ENCODE results near the gene USP38. TPM values are rescaled to one million over a fixed set of nuclear protein-coding genes. Genes with fewer than 3 reads are reported as not detected.

The USP38 gene
- total and polyA plus RNA-seq, 11 donors: 3.8 to 29.7 (median 20.4) TPM

GRCh38 chr4:143203577-143203976 is 18.9 kb downstream of the USP38 start:
- H3K9me3 ChIP-seq: no peaks in the 10 kb centered on the region
- intact Hi-C loops (cut with DNase I): loop anchor here in 6 of 10 donors (2.0 to 10.0 kb wide), 3 partner anchors 279 to 1979 kb away; partner anchors contain the start of gene ZNF330 (in 1 of the 6)
- DNase-seq: no peak
- peaks cover 0 to 10% (median 4%) of the 10 kb centered on the region in 12 donors for H3K4me1 ChIP-seq
- WGBS, 4 donors: 91 to 98% (median 94%) methylated on average over 1 of the region's 1 CpG
- H3K27ac ChIP-seq: no peak overlapping the region
- TF ChIP-seq POLR2A (IDR thresholded peaks at IDR 0.05) (no peak), CTCF (IDR thresholded peaks at IDR 0.05) (no peak)
- ATAC-seq: no peak
- no peaks in the 10 kb centered on the region for H3K27me3 ChIP-seq
- no peak overlapping the region for H3K4me3 ChIP-seq
- peaks cover 0 to 88% (median 74%) of the 10 kb centered on the region in 9 donors for H3K36me3 ChIP-seq

- WGBS, 4 donors: 3 to 10% (median 7%) methylated on average over 1 of the region's 1 CpG
- Histone ChIP-seq H3K27ac (no peak overlapping the region), H3K9me3 (no peaks in the 10 kb centered on the region), H3K27me3 (no peaks in the 10 kb centered on the region), H3K4me1 (peaks cover 0 to 10% (median 4%) of the 10 kb centered on the region in 12 donors), H3K4me3 (no peak overlapping the region), H3K36me3 (peaks cover 0 to 86% (median 74%) of the 10 kb centered on the region in 9 donors)
- intact Hi-C loops (cut with DNase I): loop anchor here in 9 of 10 donors (2.0 to 10.0 kb wide), 6 partner anchors 85 to 1983 kb away; partner anchors contain the start of genes GAB1 (in 6 of the 9) and ZNF330 (in 1 of the 9)
- DNase-seq: no peak
- peak in 2 of 4 donors; percentile 61 to 69 for ATAC-seq
- TF ChIP-seq POLR2A (IDR thresholded peaks at IDR 0.05): no peak
- TF ChIP-seq CTCF (IDR thresholded peaks at IDR 0.05): peak; percentile 14 to 67 (median 51)
These were observed 22.8 kb downstream of the USP38 start for GRCh38 chr4:143207555-143207954.

- H3K27ac ChIP-seq: no peak overlapping the region
- peaks cover 0 to 68% (median 60%) of the 10 kb centered on the region in 9 donors for H3K36me3 ChIP-seq
- peaks cover 0 to 27% (median 8%) of the 10 kb centered on the region in 12 donors for H3K4me1 ChIP-seq
- H3K27me3 ChIP-seq: no peaks in the 10 kb centered on the region
- ATAC-seq: no peak
- TF ChIP-seq POLR2A (IDR thresholded peaks at IDR 0.05): no peak
- no peak for TF ChIP-seq CTCF (IDR thresholded peaks at IDR 0.05)
- WGBS, 4 donors: 44 to 90% (median 55%) methylated on average over 2 of the region's 2 CpGs
- H3K4me3 ChIP-seq: no peak overlapping the region
- H3K9me3 ChIP-seq: no peaks in the 10 kb centered on the region
- no peak for DNase-seq
- intact Hi-C loops (cut with DNase I): loop anchor here in 1 of 10 donors (5.0 kb wide), 1 partner anchor 125 kb away; the partner anchor contains the start of gene GAB1
These were observed 27.8 kb downstream of the USP38 start for GRCh38 chr4:143212566-143212965.

GRCh38 chr4:143215873-143216272 is 31.2 kb downstream of the USP38 start:
- no peaks in the 10 kb centered on the region for H3K9me3 ChIP-seq
- H3K4me1 ChIP-seq: peaks cover 0 to 26% (median 3%) of the 10 kb centered on the region in 12 donors
- ATAC-seq (peak in 2 of 4 donors; percentile 29 to 48), DNase-seq (no peak)
- intact Hi-C loops (cut with DNase I): loop anchor here in 1 of 10 donors (2.0 to 5.0 kb wide), 2 partner anchors 66 to 119 kb away; no protein-coding TSS in a partner anchor
- H3K27ac ChIP-seq: peak overlapping the region in 6 of 12 donors; percentile 2 to 36 (median 27)
- 44 to 62% (median 54%) methylated on average over 1 of the region's 1 CpG for WGBS, 4 donors
- no peaks in the 10 kb centered on the region for H3K27me3 ChIP-seq
- no peak for TF ChIP-seq CTCF (IDR thresholded peaks at IDR 0.05)
- no peak for TF ChIP-seq POLR2A (IDR thresholded peaks at IDR 0.05)
- H3K36me3 ChIP-seq: peaks cover 0 to 54% (median 50%) of the 10 kb centered on the region in 9 donors
- H3K4me3 ChIP-seq: no peak overlapping the region
